Neuron (in vitro differentiated cells): ENCODE data around the gene UBE3C.

ENCODE experiments used
- H2AFZ ChIP-seq: one replicate; pipeline ENCODE4 v1.6.1; 2013; ENCODE audit warnings: low read depth, mild to moderate bottlenecking, inconsistent platforms, low read length, moderate library complexity
- H3K27me3 ChIP-seq: one replicate; pipeline ENCODE4 v1.6.1; 2013; ENCODE audit warnings: low read length; ENCODE audit not compliant: insufficient read depth
- H3K36me3 ChIP-seq: one replicate; pipeline ENCODE4 v1.6.1; 2013; ENCODE audit warnings: low read length; ENCODE audit not compliant: insufficient read depth
- H3K4me1 ChIP-seq: one replicate; pipeline ENCODE4 v1.6.1; 2013; ENCODE audit warnings: low read length; ENCODE audit not compliant: insufficient read depth
- H3K4me3 ChIP-seq: 2 replicates; pipeline ENCODE4 v1.5.1; 2013; ENCODE audit warnings: mild to moderate bottlenecking, low read length, moderate library complexity
- H3K9me3 ChIP-seq: one replicate; pipeline ENCODE4 v1.6.1; 2013; ENCODE audit warnings: low read length

The UBE3C gene

GRCh38 chr7:157309988-157310668, 171.4 kb downstream of the UBE3C start:
- no peaks in the 10 kb centered on the region for H3K9me3 ChIP-seq
- no peak overlapping the region for H3K4me3 ChIP-seq
- no peaks in the 10 kb centered on the region for H3K36me3 ChIP-seq
- H3K27me3 ChIP-seq: no peaks in the 10 kb centered on the region
- no peak overlapping the region for H2AFZ ChIP-seq
- no peaks in the 10 kb centered on the region for H3K4me1 ChIP-seq

- Histone ChIP-seq H3K4me3 (no peak overlapping the region), H3K4me1 (no peaks in the 10 kb centered on the region), H2AFZ (no peak overlapping the region), H3K9me3 (no peaks in the 10 kb centered on the region), H3K27me3 (no peaks in the 10 kb centered on the region), H3K36me3 (no peaks in the 10 kb centered on the region)
These were observed 172.0 kb downstream of the UBE3C start for GRCh38 chr7:157310676-157311185.

GRCh38 chr7:157312941-157313340, 174.2 kb downstream of the UBE3C start:
- Histone ChIP-seq H3K36me3 (no peaks in the 10 kb centered on the region), H3K4me1 (no peaks in the 10 kb centered on the region), H3K4me3 (no peak overlapping the region), H3K27me3 (no peaks in the 10 kb centered on the region), H2AFZ (no peak overlapping the region), H3K9me3 (no peaks in the 10 kb centered on the region)

GRCh38 chr7:157313645-157314044, 174.9 kb downstream of the UBE3C start:
- Histone ChIP-seq H3K9me3 (no peaks in the 10 kb centered on the region), H3K4me1 (no peaks in the 10 kb centered on the region), H2AFZ (no peak overlapping the region), H3K4me3 (no peak overlapping the region), H3K27me3 (no peaks in the 10 kb centered on the region), H3K36me3 (no peaks in the 10 kb centered on the region)

- Histone ChIP-seq H3K4me3 (no peak overlapping the region), H3K4me1 (peaks cover under 1% of the 10 kb centered on the region), H3K9me3 (no peaks in the 10 kb centered on the region), H2AFZ (no peak overlapping the region), H3K36me3 (no peaks in the 10 kb centered on the region), H3K27me3 (no peaks in the 10 kb centered on the region)
These were observed 179.4 kb downstream of the UBE3C start for GRCh38 chr7:157318015-157318706.
